Activated CD8-positive, alpha-beta T cell treated with anti-CD3 and anti-CD28 coated beads for 36 hours (primary cell): ENCODE results near the gene FSTL4. TPM values are rescaled to one million over a fixed set of nuclear protein-coding genes. Genes with fewer than 3 reads are reported as not detected.

Experiments
- ATAC-seq: fragments of 200-7000 bp; cut with Tn5 transposase; one replicate; pipeline ENCODE4 v1.10.0; 2021; ENCODE audit warnings: mild to moderate bottlenecking, moderate library complexity
- CTCF ChIA-PET: fragments of 350-600 bp; sonication (Branson Sonifier 250); formaldehyde crosslinking; loops from one replicate; lab custom pipeline; 2021; ENCODE audit warnings: antibody characterized with exemption; lab: Charles Lee
- POLR2A ChIA-PET: fragments of 350-600 bp; sonication (Branson Sonifier 250); formaldehyde crosslinking; loops from one replicate; lab custom pipeline; 2021; ENCODE audit warnings: antibody characterized with exemption; lab: Charles Lee
- DNase-seq: peaks from one replicate; pipeline ENCODE4 v3.0.0-alpha.2; 2020
- H3K27ac Mint-ChIP-seq: one replicate; pipeline ENCODE4 v1.8.0; 2021; ENCODE audit warnings: mild to moderate bottlenecking, mixed read lengths
- H3K27me3 Mint-ChIP-seq: one replicate; pipeline ENCODE4 v1.8.0; 2021; ENCODE audit warnings: mixed read lengths
- H3K36me3 Mint-ChIP-seq: one replicate; pipeline ENCODE4 v1.8.0; 2021; ENCODE audit warnings: low read depth, mixed read lengths
- H3K4me1 Mint-ChIP-seq: one replicate; pipeline ENCODE4 v1.8.0; 2021; ENCODE audit warnings: low read depth, mixed read lengths
- H3K4me3 Mint-ChIP-seq: one replicate; pipeline ENCODE4 v1.8.0; 2021; ENCODE audit warnings: mild to moderate bottlenecking, moderate library complexity, mixed read lengths
- H3K9me3 Mint-ChIP-seq: one replicate; pipeline ENCODE4 v1.8.0; 2021; ENCODE audit warnings: mixed read lengths
- CTCF ChIP-seq: fragments of 200-600 bp; IDR thresholded peaks from one replicate; pipeline ENCODE4 v1.8.0; 2022; ENCODE audit warnings: antibody characterized with exemption, mild to moderate bottlenecking
- intact Hi-C: fragments of 100-400 bp; cut with micrococcal nuclease; formaldehyde crosslinking; loops from one replicate; pipeline ENCODE4 v1.10.0; 2022
- total RNA-seq, 2 experiments: library from RNA; stranded (reverse); gene quantifications; one replicate each; pipeline ENCODE4 v1.2.3, GENCODE V29; 2021

Gene FSTL4
- total RNA-seq, 2 experiments from 2014 or later: not detected

GRCh38 chr5:133340822-133341221 is 271.5 kb downstream of the FSTL4 start:
- H3K4me3 Mint-ChIP-seq: no peak overlapping the region
- TF ChIP-seq CTCF: no peak
- CTCF ChIA-PET: no interaction called here
- peaks cover 4% of the 10 kb centered on the region for H3K4me1 Mint-ChIP-seq
- POLR2A ChIA-PET: no interaction called here
- H3K36me3 Mint-ChIP-seq: no peaks in the 10 kb centered on the region
- no peak overlapping the region for H3K27ac Mint-ChIP-seq
- no peaks in the 10 kb centered on the region for H3K9me3 Mint-ChIP-seq
- DNase-seq: no peak
- intact Hi-C loops: no loop called here
- ATAC-seq: no peak
- no peaks in the 10 kb centered on the region for H3K27me3 Mint-ChIP-seq

GRCh38 chr5:133340002-133340755 is 272.2 kb downstream of the FSTL4 start:
- intact Hi-C loops: no loop called here
- TF ChIP-seq CTCF: no peak
- H3K4me1 Mint-ChIP-seq: peaks cover 4% of the 10 kb centered on the region
- DNase-seq (no peak), ATAC-seq (no peak)
- no peaks in the 10 kb centered on the region for H3K9me3 Mint-ChIP-seq
- H3K36me3 Mint-ChIP-seq: no peaks in the 10 kb centered on the region
- H3K27ac Mint-ChIP-seq: no peak overlapping the region
- ChIA-PET POLR2A (no interaction called here), CTCF (no interaction called here)
- H3K4me3 Mint-ChIP-seq: no peak overlapping the region
- no peaks in the 10 kb centered on the region for H3K27me3 Mint-ChIP-seq

- TF ChIP-seq CTCF: no peak
- ChIA-PET POLR2A (interaction anchor here (1.0 kb wide), 1 partner anchor 62 kb away, joined by 3 read pairs; no protein-coding TSS in a partner anchor), CTCF (interaction anchor here (0.9 to 1.8 kb wide), 2 partner anchors 9 to 16 kb away, joined by 3 to 4 read pairs; no protein-coding TSS in a partner anchor)
- DNase-seq (no peak), ATAC-seq (no peak)
- H3K4me3 Mint-ChIP-seq: no peak overlapping the region
- no peaks in the 10 kb centered on the region for H3K36me3 Mint-ChIP-seq
- H3K4me1 Mint-ChIP-seq: peaks cover 4% of the 10 kb centered on the region
- no peak overlapping the region for H3K27ac Mint-ChIP-seq
- H3K27me3 Mint-ChIP-seq: no peaks in the 10 kb centered on the region
- intact Hi-C loops: no loop called here
- no peaks in the 10 kb centered on the region for H3K9me3 Mint-ChIP-seq
Observed at GRCh38 chr5:133338504-133339355, 273.6 kb downstream of the FSTL4 start.

GRCh38 chr5:133337795-133338445 is 274.4 kb downstream of the FSTL4 start:
- no peak for TF ChIP-seq CTCF
- H3K27me3 Mint-ChIP-seq: no peaks in the 10 kb centered on the region
- no peaks in the 10 kb centered on the region for H3K36me3 Mint-ChIP-seq
- DNase-seq (no peak), ATAC-seq (no peak)
- peaks cover 7% of the 10 kb centered on the region for H3K4me1 Mint-ChIP-seq
- no peaks in the 10 kb centered on the region for H3K9me3 Mint-ChIP-seq
- H3K4me3 Mint-ChIP-seq: no peak overlapping the region
- intact Hi-C loops: no loop called here
- ChIA-PET POLR2A (interaction anchor here (1.0 kb wide), 1 partner anchor 63 kb away, joined by 3 read pairs; no protein-coding TSS in a partner anchor), CTCF (interaction anchor here (0.9 to 1.8 kb wide), 3 partner anchors 10 to 86 kb away, joined by 3 to 4 read pairs (median 3); no protein-coding TSS in a partner anchor)
- no peak overlapping the region for H3K27ac Mint-ChIP-seq
